GM21825 (cell line): ENCODE measurements around the gene APOLD1.
"Not testable (repeated sequence)": the region's sequence is repeated elsewhere in the genome, so short reads cannot be mapped to it uniquely, and the experiment has no call there.

Source experiments
- ATAC-seq: cut with Tn5 transposase; IDR thresholded peaks from one replicate; pipeline ENCODE4 v1.9.1; 2021; ENCODE audit warnings: mild to moderate bottlenecking, moderate library complexity; ENCODE audit not compliant: unreplicated experiment

The APOLD1 gene

GRCh38 chr12:12839003-12839395 lies 53.5 kb downstream of the APOLD1 start:
- ATAC-seq: no peak

GRCh38 chr12:12839439-12839838 lies 54.0 kb downstream of the APOLD1 start:
- not testable (repeated sequence) for ATAC-seq

GRCh38 chr12:12839873-12840579 lies 54.6 kb downstream of the APOLD1 start:
- no peak for ATAC-seq

- no peak for ATAC-seq
These were observed 55.1 kb downstream of the APOLD1 start for GRCh38 chr12:12840580-12840899.
